GM23338 (cell line): Measurements from ENCODE around the gene FRMD1.

Source experiments
- CREB1 ChIP-seq: fragments of 250-450 bp; sonication (Bioruptor Pico); IDR thresholded peaks from 2 replicates; pipeline ENCODE4 v1.5.0; 2020; ENCODE audit warnings: low read depth, mild to moderate bottlenecking, moderate library complexity
- EZH2 ChIP-seq: fragments of 200-600 bp; sonication (generic); IDR thresholded peaks from one replicate; pipeline ENCODE4 v1.8.0; 2017; ENCODE audit warnings: antibody characterized with exemption, mild to moderate bottlenecking, low read depth; ENCODE audit not compliant: unreplicated experiment
- EZH2phosphoT487 ChIP-seq: fragments of 200-600 bp; sonication (generic); IDR thresholded peaks from one replicate; pipeline ENCODE4 v1.8.1; 2018; ENCODE audit warnings: antibody characterized with exemption; ENCODE audit not compliant: unreplicated experiment
- JUNB ChIP-seq: IDR thresholded peaks from one replicate; pipeline ENCODE4 v1.6.1; 2016; ENCODE audit warnings: antibody characterized with exemption; ENCODE audit not compliant: unreplicated experiment
- POLR2AphosphoS5 ChIP-seq: IDR thresholded peaks from 2 replicates; pipeline ENCODE4 v1.6.1; 2016; ENCODE audit warnings: antibody characterized with exemption, low read depth
- REST ChIP-seq: IDR thresholded peaks from one replicate; pipeline ENCODE4 v1.6.1; 2018; ENCODE audit warnings: antibody characterized with exemption; ENCODE audit not compliant: unreplicated experiment
- STAT1 ChIP-seq: IDR thresholded peaks from one replicate; pipeline ENCODE4 v1.6.1; 2016; ENCODE audit warnings: antibody characterized with exemption; ENCODE audit not compliant: unreplicated experiment
- ZNF114 ChIP-seq: fragments of 250-450 bp; sonication (Bioruptor Pico); IDR thresholded peaks from 2 replicates; pipeline ENCODE4 v1.5.0; 2020; ENCODE audit warnings: mild to moderate bottlenecking, moderate library complexity
- ZNF331 ChIP-seq: fragments of 250-450 bp; sonication (Bioruptor Pico); IDR thresholded peaks from 2 replicates; pipeline ENCODE4 v1.5.0; 2020; ENCODE audit warnings: low read depth, mild to moderate bottlenecking, moderate library complexity
- TF ChIP-seq, protein P1 (sequence below), 2 experiments: fragments of 200-600 bp in 1 of 2; sonication (generic) in 1 of 2; conservative IDR thresholded peaks; 2 replicates each; pipeline versions ENCODE4 v1.5.1 to v1.6.1; 2016 to 2017; ENCODE audit warnings: antibody characterized with exemption in 2 of 2, low read depth in 2 of 2, mild to moderate bottlenecking in 2 of 2, moderate library complexity in 1 of 2
- TF ChIP-seq, protein P2 (sequence below): IDR thresholded peaks from 2 replicates; pipeline ENCODE4 v1.6.1; 2016; ENCODE audit warnings: antibody characterized with exemption

DNA sequence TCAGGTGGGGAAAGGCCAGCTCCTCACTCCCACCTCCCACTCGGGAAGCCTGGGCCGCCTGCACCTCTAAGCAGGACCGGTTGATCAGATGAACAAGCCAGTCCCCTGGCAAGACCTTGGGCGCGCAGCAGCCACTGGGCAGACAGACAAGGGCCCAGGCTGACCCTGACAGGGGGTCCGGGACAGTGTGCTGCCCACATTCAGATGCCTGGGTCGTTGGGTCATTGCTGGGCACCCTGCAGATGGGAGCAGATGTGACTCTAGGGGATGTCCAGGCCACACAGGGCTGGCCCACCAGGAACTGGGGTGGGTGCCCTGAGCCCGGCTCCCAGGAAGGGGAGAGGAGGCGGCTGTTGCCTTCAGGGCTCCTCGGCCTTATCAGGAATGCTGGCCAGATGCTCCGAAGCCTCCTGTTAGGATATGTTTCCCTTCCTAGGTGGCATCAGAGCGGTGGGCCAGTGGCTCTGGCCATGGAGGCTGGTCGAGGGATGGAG, 17.3 kb upstream of the FRMD1 start:
- TF ChIP-seq, protein P1, sequence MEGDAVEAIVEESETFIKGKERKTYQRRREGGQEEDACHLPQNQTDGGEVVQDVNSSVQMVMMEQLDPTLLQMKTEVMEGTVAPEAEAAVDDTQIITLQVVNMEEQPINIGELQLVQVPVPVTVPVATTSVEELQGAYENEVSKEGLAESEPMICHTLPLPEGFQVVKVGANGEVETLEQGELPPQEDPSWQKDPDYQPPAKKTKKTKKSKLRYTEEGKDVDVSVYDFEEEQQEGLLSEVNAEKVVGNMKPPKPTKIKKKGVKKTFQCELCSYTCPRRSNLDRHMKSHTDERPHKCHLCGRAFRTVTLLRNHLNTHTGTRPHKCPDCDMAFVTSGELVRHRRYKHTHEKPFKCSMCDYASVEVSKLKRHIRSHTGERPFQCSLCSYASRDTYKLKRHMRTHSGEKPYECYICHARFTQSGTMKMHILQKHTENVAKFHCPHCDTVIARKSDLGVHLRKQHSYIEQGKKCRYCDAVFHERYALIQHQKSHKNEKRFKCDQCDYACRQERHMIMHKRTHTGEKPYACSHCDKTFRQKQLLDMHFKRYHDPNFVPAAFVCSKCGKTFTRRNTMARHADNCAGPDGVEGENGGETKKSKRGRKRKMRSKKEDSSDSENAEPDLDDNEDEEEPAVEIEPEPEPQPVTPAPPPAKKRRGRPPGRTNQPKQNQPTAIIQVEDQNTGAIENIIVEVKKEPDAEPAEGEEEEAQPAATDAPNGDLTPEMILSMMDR (conservative IDR thresholded peaks at IDR 0.05; ENCODE audit: low read depth in 2 of 2), result no peak
- TF ChIP-seq POLR2AphosphoS5 (no peak), EZH2 (no peak), EZH2phosphoT487 (no peak), JUNB (no peak), REST (no peak), ZNF331 (no peak), CREB1 (CRISPR knock-in tag) (no peak), STAT1 (no peak), ZNF114 (CRISPR knock-in tag) (no peak)
- TF ChIP-seq, protein P2, sequence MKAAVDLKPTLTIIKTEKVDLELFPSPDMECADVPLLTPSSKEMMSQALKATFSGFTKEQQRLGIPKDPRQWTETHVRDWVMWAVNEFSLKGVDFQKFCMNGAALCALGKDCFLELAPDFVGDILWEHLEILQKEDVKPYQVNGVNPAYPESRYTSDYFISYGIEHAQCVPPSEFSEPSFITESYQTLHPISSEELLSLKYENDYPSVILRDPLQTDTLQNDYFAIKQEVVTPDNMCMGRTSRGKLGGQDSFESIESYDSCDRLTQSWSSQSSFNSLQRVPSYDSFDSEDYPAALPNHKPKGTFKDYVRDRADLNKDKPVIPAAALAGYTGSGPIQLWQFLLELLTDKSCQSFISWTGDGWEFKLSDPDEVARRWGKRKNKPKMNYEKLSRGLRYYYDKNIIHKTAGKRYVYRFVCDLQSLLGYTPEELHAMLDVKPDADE, result no peak
